NCI-H2107 (cell line): ENCODE results near the gene GPR63.

Experiments used
- DNase-seq: peaks from one replicate; lab custom pipeline; 2025; lab: John Stamatoyannopoulos, UW

Gene GPR63

GRCh38 chr6:96755096-96755495 is 82.2 kb downstream of the GPR63 start:
- no peak for DNase-seq

- no peak for DNase-seq
Observed at GRCh38 chr6:96749891-96750290, 87.4 kb downstream of the GPR63 start.
